NB4 (cell line): ENCODE measurements around the gene EIF2S2.

Experiments used
- CTCF ChIP-seq: IDR thresholded peaks from one replicate; pipeline ENCODE4 v1.5.1; 2012; ENCODE audit warnings: low read depth, low read length
- MAX ChIP-seq: IDR thresholded peaks from 2 replicates; pipeline ENCODE4 v1.6.1; 2011; ENCODE audit warnings: low read depth, low read length
- MYC ChIP-seq: IDR thresholded peaks from 2 replicates; pipeline ENCODE4 v1.6.1; 2011; ENCODE audit warnings: low read depth, low read length
- POLR2A ChIP-seq: IDR thresholded peaks from 2 replicates; pipeline ENCODE4 v1.6.1; 2011; ENCODE audit warnings: mild to moderate bottlenecking; ENCODE audit not compliant: insufficient read length; ENCODE audit errors: extremely low read depth

- TF ChIP-seq CTCF (no peak), MYC (peak; percentile 61), MAX (peak; percentile 49; the same call in 1 of the 2 replicates), POLR2A (peak; percentile 92)
These were observed at the start of gene EIF2S2 for GRCh38 chr20:34111702-34112599.
